ENCODE results near the gene TTLL10.

DNA sequence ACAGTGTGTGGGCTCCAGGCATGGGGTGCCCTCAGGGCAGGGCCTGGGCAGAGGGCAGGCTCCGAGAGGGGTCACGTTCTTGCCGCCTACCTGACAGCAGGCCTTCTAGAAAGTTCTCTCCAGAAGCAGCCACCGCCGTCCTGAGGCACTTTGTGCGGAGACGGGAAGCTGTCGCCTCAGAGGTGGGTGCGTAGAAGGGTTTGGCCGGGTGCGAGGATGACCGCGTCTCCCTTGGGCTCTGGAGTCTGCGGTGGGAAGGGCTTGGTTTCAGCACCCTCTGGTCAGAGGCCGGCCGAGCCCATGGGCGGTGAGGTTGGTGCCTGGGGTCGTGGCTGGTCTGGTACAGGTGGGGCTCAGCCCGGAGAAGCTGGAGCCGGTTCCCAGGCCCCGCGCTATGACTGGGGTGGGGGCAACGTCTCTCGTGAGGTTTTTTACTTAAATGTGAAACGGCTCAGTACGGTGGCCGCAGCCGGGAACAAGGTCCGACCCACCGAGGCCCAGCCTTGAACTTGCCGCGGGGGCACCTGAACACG, 10.1 kb upstream of the TTLL10 start:
- TF ChIP-seq CTCF (IDR thresholded peaks at IDR 0.05; ENCODE audit: insufficient read depth, low read depth, low read length) (no peak), EZH2 (IDR thresholded peaks at IDR 0.05; ENCODE audit: insufficient read depth, low read length) (no peak)

Data from astrocyte (in vitro differentiated cells and primary cell).